Spleen (tissue), 7 donors: ENCODE results near the gene RARA.

Source experiments
- CTCF ChIP-seq, 11 experiments: fragments of 200-600 bp in 7 of 11; fragments of 450-650 bp in 4 of 11; sonication (generic) in 4 of 11; IDR thresholded peaks in 8 of 11; conservative IDR thresholded peaks in 3 of 11; 1 replicate in 7 of 11; 2 replicates in 4 of 11; pipeline versions ENCODE4 v1.4.0 to v1.8.0; 2016 to 2021; ENCODE audit warnings: antibody characterized with exemption in 11 of 11, inconsistent platforms in 4 of 11, mild to moderate bottlenecking in 1 of 11
- POLR2A ChIP-seq, 3 donors: fragments of 450-650 bp; IDR thresholded peaks; one replicate each; pipeline ENCODE4 v1.5.1; 2017; ENCODE audit warnings: antibody characterized with exemption in 3 of 3, mild to moderate bottlenecking in 1 of 3
- POLR2AphosphoS5 ChIP-seq, 3 donors: sonication (generic); formaldehyde crosslinking; IDR thresholded peaks; one replicate each; pipeline ENCODE4 v1.5.1; 2017; ENCODE audit warnings: antibody characterized with exemption in 3 of 3
- donor health status: DM: no; HTN: no; CAD: no; lungs with moderate emphysema.
- donor health status: DM: no; HTN: no; CAD: no.
- donor health status: DM: no; HTN: no; CAD: no.

GRCh38 chr17:40399185-40399584 lies 90.2 kb downstream of the RARA start:
- TF ChIP-seq CTCF (IDR thresholded peaks at IDR 0.05 in 8 of 11, conservative IDR thresholded peaks at IDR 0.05 in 3 of 11): peak; percentile 25 to 78 (median 64)
- no peak for TF ChIP-seq POLR2A (IDR thresholded peaks at IDR 0.05)
- TF ChIP-seq POLR2AphosphoS5 (IDR thresholded peaks at IDR 0.05): no peak
